H54 (cell line): ENCODE measurements around the gene ZFYVE19.
A peak's percentile ranks its signal among the peaks of the same experiment; 100 is the strongest.

Experiments
- DNase-seq: peaks from one replicate; pipeline ENCODE4 v3.0.0; 2011; ENCODE audit warnings: low spot score, mixed read lengths; ENCODE audit not compliant: insufficient read length
- FAIRE-seq: peaks from 3 replicates; lab custom pipeline; 2011; peaks lifted over from hg19 to GRCh38; lab: Jason Lieb, UNC
- POLR2A ChIP-seq: IDR thresholded peaks from 2 replicates; pipeline ENCODE4 v1.6.1; 2011; ENCODE audit warnings: low read depth, mild to moderate bottlenecking, low read length

The ZFYVE19 gene

DNA sequence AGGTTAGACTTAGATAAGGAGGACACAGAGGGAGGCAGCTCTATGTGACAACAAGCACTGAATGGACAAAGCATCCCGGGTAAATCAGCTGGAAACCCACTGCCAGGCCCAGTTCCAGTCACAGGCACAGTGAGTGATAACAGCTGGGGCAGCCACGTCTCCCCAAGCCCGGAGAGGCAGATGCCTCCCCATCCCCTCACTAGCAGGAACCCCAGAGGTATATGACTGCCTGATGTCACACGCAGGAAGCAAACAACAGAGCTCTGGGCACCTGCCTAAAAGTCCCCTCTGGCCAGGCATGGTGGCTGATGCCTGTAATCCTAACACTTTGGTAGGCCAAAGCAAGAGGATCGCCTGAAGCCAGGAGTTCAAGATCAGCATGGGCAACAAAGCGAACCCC, 18.9 kb upstream of the ZFYVE19 start:
- TF ChIP-seq POLR2A: no peak
- no peak for DNase-seq
- FAIRE-seq: no peak

DNA sequence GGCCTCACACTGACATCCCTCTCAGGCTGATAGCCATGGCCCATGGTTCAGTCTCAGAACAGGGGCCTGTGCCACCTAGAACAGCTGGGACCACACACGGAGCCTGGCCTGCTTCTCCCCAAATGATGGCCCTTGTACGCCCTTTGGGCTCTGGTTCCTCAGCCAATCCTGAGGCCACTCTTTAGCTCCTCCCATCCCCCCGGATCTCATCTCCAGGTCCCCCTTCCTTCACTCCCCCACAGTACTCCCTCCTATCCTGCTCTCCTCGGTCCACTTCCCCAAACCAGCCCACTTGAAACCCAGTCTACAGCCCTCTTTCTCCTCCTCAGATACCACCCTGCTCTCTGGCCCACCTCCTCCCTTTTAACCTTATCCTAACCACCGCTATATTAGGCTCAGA, 17.8 kb upstream of the ZFYVE19 start:
- FAIRE-seq: no peak
- no peak for TF ChIP-seq POLR2A
- DNase-seq: no peak

DNA sequence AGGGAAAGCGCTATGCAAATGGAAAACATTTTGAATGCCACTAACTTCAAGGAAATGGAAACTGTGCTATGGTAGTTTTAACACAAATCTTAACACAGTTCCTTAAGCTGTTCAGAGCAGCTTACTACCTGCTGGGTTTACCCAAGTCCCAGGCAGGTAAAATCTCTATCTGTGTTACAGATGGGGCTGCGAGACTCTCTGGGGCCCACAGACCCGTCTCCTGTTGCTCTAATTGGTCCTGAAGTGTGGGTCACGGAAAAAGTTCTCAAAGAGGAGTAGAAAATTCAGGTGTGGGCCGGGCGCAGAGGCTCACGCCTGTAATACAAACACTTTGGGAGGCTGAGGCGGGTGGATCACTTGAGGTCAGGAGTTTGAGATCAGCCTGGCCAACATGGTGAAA, 16.9 kb upstream of the ZFYVE19 start:
- FAIRE-seq (no peak), DNase-seq (no peak)
- no peak for TF ChIP-seq POLR2A

DNA sequence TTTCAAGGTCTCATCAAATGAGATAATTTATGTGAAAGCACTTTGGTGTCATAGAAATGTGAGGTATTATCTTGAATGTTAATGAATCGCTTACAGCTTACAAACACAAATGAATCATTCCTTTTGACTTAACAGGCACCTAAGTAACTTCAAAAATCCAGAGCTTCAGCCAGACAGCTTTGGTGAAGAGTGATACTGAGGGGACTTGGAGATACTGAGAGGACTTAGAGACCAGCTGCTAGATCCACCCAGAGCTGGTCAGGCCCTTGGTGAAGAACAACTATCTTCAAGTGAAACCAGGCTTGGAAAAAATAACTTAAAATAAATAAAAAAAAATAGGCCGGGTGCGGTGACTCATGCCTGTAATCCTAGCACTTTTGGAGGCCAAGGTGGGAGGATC, 16.2 kb upstream of the ZFYVE19 start:
- DNase-seq (no peak), FAIRE-seq (no peak)
- TF ChIP-seq POLR2A: no peak

DNA sequence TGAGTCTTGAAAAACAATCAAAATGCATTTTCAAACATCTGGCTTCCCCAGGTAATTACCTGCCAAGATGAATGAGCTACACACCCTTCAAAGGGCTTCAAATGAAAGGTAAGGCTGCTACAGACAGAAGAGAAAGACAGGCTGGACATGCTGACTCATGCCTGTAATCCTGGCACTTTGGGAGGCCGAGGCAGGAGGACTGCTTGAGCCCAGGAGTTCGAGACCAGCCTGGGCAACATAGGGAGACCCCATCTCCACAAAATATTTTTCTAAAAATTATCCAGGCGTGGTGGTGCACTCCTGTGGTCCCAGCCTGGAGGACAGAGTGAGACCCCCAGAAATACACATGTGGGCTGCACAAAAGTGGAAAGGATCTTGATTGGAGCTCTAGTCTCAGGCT, 14.5 kb upstream of the ZFYVE19 start:
- DNase-seq (no peak), FAIRE-seq (no peak)
- TF ChIP-seq POLR2A: no peak

DNA sequence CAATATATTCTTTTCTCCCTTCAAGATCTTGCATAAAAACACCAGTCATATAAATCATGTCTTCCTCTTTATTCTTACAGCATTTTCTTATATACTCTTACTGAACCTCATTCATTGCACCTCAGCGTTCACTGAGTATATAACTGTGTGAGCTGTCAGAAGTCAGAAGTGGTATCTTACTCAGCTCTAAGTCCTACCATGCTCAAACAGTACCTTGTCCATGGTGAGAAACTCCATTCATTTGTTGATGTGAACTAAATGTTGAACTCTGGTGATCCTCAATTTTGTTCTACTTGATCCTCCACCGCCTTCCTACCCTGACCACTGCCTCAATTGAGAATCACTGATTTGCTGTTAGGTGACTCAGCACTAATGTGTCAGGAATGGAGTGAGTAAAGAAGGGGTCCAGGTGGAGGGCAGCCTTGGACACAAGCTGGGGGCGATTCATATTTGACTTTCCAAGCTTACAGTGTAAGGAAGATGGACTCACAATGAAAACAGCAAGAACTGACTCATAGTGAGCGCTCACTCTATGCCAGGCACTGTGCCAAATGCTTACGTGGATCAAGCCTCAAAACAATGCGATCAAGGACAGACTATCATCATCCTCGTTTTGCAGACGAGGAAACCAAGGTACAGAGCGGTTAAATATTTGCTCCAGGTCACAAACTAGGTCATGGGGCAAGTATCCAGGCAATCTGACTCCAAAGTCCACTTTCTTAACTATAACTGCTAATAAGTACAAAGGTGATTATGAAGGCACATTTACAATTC, 13.5 kb upstream of the ZFYVE19 start:
- peak; percentile 40 for DNase-seq
- peak; percentile 95 for FAIRE-seq
- no peak for TF ChIP-seq POLR2A

DNA sequence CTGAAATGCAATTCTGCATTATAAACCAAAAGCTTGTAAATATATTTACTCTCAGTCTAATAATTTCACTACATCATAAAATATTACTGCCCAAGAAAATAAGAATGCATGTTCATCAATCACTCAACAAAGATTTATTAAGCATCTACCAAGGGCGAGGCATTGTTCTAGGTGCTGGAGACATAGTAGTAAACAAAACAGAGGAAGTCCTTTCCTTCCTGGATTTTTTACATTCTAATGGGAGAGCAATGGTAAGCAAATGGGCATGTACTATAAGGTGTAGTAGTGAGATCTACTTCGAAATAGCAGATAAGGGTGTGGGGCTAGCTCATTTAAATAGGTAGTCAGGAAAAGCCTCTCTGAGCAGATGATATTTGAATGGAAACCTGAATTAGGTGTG, 10.8 kb upstream of the ZFYVE19 start:
- TF ChIP-seq POLR2A: no peak
- DNase-seq (no peak), FAIRE-seq (no peak)

DNA sequence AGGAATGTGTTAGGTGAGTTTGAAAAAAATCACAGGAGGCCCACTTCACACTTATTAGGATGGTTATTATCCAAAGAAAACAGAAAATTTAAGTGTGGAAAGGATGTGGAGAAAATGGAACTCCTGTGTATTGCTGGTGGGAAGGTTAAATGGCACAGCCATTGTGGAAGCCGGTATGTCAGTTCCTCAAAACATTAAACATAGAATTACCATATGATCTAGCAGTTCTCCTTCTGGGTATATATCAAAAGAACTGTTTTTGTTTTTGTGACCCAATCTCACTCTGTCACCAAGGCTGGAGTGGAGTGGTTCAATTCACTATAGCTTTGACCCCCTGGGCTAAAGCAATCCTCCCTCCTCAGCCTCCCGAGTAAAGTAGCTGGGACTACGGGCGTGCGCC, 10.4 kb upstream of the ZFYVE19 start:
- DNase-seq (no peak), FAIRE-seq (no peak)
- no peak for TF ChIP-seq POLR2A

DNA sequence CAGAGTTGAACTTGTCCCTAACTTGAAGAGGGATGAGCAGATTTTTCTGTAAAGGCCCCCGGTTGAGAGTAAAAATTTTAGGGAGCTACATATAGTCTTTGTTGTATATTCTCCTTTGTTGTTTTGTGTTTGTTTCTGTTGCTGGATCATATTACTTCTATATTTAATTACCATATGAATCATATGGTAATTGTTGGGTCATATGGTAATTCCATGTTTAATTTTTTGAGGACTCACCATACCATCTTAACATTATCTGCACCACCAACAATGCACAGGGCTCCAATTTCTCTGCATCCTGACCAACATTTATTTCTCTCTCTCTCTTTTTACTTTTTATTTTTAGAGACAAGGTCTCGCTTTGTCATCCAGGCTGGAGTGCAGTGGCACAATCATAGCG, 7.4 kb upstream of the ZFYVE19 start:
- FAIRE-seq: no peak
- no peak for DNase-seq
- no peak for TF ChIP-seq POLR2A

DNA sequence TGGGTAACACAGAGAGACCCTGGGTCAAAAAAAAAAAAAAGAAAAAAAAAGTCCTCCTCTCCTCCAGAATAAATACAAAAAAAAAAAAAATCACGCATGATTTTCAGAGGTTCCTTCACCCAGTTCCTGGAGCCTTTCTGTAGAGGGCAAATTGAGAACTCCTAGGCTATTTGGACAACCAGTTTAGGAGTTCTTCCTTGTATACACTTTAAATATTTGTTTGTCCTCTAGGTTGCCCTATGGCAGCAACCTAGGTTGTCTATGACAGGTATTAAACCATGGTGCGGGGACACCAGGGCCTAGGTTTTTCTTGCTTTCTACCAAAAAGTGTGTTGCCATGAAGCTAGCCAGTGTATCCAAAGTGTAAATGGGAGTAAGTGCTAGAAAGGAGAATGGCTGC, 3.8 kb upstream of the ZFYVE19 start:
- FAIRE-seq (no peak), DNase-seq (no peak)
- no peak for TF ChIP-seq POLR2A

DNA sequence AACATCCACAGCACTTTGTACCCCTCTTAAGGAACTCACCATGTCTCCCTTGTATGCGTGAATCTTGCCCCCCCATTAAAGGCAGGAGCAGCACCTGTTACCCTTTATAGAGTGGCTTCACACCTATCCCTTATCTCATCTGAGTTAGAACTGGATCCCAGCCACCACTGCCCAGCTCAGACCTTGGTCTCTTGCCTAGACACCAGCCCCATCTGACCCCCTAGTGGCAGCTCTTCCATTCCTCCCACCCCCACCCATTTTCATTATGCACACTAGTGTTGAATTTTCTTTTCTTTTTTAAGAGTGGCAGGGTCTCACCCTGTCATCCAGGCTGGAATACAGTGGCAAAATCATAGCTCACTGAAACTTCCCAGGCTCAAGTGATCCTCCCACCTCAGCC, 3.2 kb upstream of the ZFYVE19 start:
- FAIRE-seq (no peak), DNase-seq (no peak)
- no peak for TF ChIP-seq POLR2A

DNA sequence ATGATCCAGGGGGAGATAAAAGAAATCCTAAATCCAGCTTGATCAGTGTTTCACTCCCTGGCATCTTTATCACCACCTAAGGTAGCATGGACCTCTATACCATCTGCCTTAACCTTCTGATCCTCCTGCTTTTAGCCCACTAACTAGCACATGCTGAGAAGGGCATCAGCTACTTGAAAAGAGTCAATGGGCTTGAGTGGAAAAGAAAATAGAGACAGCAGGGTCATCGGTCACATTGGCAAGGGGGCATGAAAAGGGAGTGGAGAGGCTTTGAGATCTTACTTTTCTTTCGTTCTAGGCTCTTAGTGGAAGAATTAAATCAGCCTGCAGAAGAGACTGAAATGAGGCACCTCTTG, 239 bp upstream of the ZFYVE19 start:
- DNase-seq (no peak), FAIRE-seq (no peak)
- TF ChIP-seq POLR2A: no peak

DNA sequence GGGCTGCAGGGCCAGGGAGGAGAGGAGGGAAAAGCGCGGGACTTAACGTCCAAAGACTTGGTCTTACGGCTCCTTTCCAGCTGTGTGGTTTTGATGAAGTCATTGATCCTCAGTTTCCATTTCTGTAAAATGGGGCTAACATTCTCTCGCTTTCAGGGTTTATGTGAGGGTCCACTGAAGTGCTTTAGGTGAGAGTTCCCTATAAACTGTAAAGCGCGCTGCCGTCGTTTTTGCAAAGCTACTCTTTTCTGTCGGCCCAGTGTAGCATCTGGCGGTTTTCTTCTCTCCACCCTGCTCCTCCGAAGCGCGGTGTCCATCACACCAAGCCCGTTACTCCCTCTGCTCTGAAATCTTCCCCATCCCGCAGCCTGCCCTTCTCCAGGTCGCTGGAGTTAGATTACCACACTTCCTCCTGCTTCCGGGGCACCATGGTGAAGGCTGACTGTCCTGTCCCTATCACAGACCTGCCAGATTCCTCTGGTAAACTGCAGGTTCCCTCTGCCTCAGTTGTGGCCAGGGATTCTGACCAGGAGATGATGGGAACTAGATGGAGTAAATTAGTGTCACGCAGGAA, 1.1 kb downstream of the ZFYVE19 start:
- no peak for TF ChIP-seq POLR2A
- FAIRE-seq (no peak), DNase-seq (no peak)

DNA sequence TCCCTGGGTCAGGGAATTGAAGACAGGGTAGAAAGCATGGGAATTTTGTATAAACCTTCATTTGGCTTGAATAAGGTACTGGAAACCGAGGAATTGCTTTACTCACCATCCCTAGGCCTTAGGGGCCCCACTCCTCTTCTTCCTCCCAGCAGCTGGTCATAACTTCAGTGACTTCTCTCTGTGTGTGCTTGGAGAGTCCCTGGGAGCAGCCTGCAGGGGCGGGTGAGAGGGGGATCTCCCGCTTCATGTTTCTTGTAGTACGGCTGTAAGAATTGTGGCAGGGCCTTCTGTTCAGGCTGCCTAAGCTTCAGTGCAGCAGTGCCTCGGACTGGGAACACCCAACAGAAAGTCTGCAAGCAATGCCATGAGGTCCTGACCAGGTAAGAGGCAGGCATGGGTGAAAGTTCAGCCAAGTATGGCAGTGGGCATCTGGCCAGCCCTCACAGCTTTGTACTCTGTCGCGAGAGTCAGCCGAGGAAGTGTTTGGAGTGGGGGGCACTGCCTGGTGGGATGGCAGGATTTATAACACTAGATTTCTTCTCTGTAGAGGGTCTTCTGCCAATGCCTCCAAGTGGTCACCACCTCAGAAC, 2.1 kb downstream of the ZFYVE19 start:
- no peak for FAIRE-seq
- DNase-seq: no peak
- no peak for TF ChIP-seq POLR2A

DNA sequence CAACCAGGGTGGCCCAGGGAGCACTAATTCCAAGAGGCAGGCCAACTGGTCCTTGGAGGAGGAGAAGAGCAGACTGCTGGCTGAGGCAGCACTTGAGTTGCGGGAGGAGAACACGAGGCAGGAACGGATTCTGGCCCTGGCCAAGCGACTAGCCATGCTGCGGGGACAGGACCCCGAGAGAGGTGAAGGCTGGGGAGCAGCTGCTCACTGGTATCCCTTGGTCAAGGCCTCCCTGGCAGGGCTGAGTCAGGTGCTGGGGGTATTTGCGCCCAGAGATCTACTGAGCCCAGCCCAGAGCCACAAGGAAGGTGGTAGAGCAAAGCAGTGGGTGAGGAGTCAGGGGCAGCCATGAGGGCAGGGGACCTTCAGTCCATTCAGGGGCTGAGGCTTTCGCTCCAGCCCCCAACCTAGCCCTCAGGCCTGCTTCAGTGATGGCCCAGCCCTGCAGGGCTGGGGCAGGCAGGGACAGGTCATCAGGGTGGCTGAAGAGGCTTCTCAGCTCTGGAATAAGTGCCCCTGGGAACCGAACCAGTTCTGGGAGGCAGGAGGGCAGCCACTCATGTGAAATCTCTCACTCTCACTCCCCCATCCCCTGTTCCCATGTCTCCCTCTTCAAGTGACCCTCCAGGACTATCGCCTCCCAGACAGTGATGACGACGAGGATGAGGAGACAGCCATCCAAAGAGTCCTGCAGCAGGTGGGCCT, 6.0 kb downstream of the ZFYVE19 start:
- DNase-seq: no peak
- no peak for FAIRE-seq
- no peak for TF ChIP-seq POLR2A
